Measurements from ENCODE around the gene ABCB9.
A peak's percentile ranks its signal among the peaks of the same experiment; 100 is the strongest.

ABCB9 gene

GRCh38 chr12:122884860-122885259 lies 81.4 kb downstream of the ABCB9 start:
- no peak overlapping the region for H3K27ac ChIP-seq
- TF ChIP-seq CTCF (IDR thresholded peaks at IDR 0.05) (no peak), ZFX (IDR thresholded peaks at IDR 0.05; ENCODE audit: borderline replicate concordance) (no peak)

- TF ChIP-seq ZFX (IDR thresholded peaks at IDR 0.05; ENCODE audit: borderline replicate concordance) (no peak), CTCF (IDR thresholded peaks at IDR 0.05) (no peak)
- no peak overlapping the region for H3K27ac ChIP-seq
Measured at GRCh38 chr12:122884091-122884826, 82.0 kb downstream of the ABCB9 start.

DNA sequence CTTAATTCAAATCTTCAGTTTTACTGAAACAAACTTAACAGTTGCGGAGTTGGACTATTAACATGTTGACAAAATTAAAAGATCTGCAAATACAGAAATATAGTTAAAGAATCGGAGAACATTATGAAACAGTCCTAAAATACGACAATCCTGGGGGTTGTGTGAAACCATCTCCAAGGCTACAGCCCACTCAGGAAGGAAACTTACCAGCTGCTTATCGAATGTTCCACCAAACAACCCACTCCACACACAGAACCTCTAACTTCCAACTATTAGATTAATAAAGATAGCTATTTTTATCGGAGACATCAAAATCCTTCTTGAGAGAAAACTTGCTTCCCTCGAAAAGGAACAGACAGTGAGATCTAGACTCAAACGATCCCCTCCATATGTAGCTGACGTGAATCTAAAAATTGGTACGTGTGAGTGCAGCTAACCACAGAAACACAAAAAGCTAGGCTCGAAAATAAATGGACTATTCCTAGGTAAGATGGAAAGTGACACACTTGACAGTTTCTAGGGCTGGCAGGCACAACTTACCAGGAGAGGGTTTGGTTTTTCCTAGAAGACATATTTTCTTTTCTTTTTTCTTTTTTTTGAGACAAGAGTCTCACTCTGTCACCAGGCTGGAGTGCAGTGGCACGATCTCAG lies 83.2 kb downstream of the ABCB9 start:
- TF ChIP-seq CTCF (IDR thresholded peaks at IDR 0.05) (no peak), ZFX (IDR thresholded peaks at IDR 0.05; ENCODE audit: borderline replicate concordance) (no peak)
- no peak overlapping the region for H3K27ac ChIP-seq

- TF ChIP-seq ZFX (IDR thresholded peaks at IDR 0.05; ENCODE audit: borderline replicate concordance) (no peak), CTCF (IDR thresholded peaks at IDR 0.05) (peak; percentile 56)
- no peak overlapping the region for H3K27ac ChIP-seq
Measured at GRCh38 chr12:122880668-122881067, 85.6 kb downstream of the ABCB9 start.

- H3K27ac ChIP-seq: no peak overlapping the region
- TF ChIP-seq ZFX (IDR thresholded peaks at IDR 0.05; ENCODE audit: borderline replicate concordance) (no peak), CTCF (IDR thresholded peaks at IDR 0.05) (no peak)
Measured at GRCh38 chr12:122880155-122880667, 86.1 kb downstream of the ABCB9 start.
